H1 (cell line): Measurements from ENCODE around the gene SLC25A22. TPM values are rescaled to one million over a fixed set of nuclear protein-coding genes. Genes with fewer than 3 reads are reported as not detected.

Source experiments
- CTCF ChIA-PET: fragments of 300-600 bp; sonication (Branson Sonifier 250); formaldehyde crosslinking; loops from one replicate; lab custom pipeline; 2021; ENCODE audit not compliant: partially characterized antibody; lab: Charles Lee
- POLR2A ChIA-PET: fragments of 300-600 bp; sonication (Branson Sonifier 250); formaldehyde crosslinking; loops from one replicate; lab custom pipeline; 2021; ENCODE audit warnings: inconsistent platforms; ENCODE audit not compliant: partially characterized antibody; lab: Charles Lee
- DNase-seq, 2 experiments: peaks; one replicate each; pipeline versions ENCODE4 v3.0.0 to v3.0.0-alpha.2; 2010 to 2022; ENCODE audit warnings: low spot score in 2 of 2, low read depth in 1 of 2, mixed read lengths in 1 of 2
- FAIRE-seq: peaks from 2 replicates; lab custom pipeline; 2011; peaks lifted over from hg19 to GRCh38; lab: Jason Lieb, UNC
- H2AFZ ChIP-seq: 2 replicates; pipeline ENCODE4 v1.8.1; 2012; ENCODE audit warnings: low read length, inconsistent platforms
- H2AK5ac ChIP-seq: 2 replicates; pipeline ENCODE4 v1.6.1; 2013; ENCODE audit warnings: low read depth, low read length
- H2BK120ac ChIP-seq: replicated peaks from 2 replicates; pipeline ENCODE3; 2013; ENCODE audit warnings: low read depth, low read length, inconsistent platforms
- H2BK12ac ChIP-seq: 2 replicates; pipeline ENCODE4 v1.6.1; 2013; ENCODE audit warnings: low read depth, low read length
- H2BK15ac ChIP-seq: 2 replicates; pipeline ENCODE4 v1.6.1; 2013; ENCODE audit warnings: low read length
- H2BK20ac ChIP-seq: 2 replicates; pipeline ENCODE4 v1.6.1; 2013; ENCODE audit warnings: low read length
- H2BK5ac ChIP-seq: 2 replicates; pipeline ENCODE4 v1.6.1; 2013; ENCODE audit warnings: low read depth, low read length
- H3K14ac ChIP-seq: 2 replicates; pipeline ENCODE4 v1.6.1; 2013; ENCODE audit warnings: inconsistent platforms; ENCODE audit not compliant: insufficient read length
- H3K18ac ChIP-seq: 2 replicates; pipeline ENCODE4 v1.6.1; 2013; ENCODE audit warnings: low read length; ENCODE audit errors: extremely low read depth
- H3K23ac ChIP-seq: 2 replicates; pipeline ENCODE4 v1.6.1; 2013; ENCODE audit warnings: inconsistent platforms; ENCODE audit not compliant: insufficient read length
- H3K23me2 ChIP-seq: 2 replicates; pipeline ENCODE4 v1.6.1; 2013; ENCODE audit warnings: low read depth, low read length
- H3K27ac ChIP-seq: 2 replicates; pipeline ENCODE4 v1.6.1; 2011; ENCODE audit warnings: low read depth, low read length, inconsistent platforms
- H3K27me3 ChIP-seq, 4 experiments: replicated peaks in 1 of 4; 1 replicate in 1 of 4; 2 replicates in 3 of 4; pipeline versions ENCODE4 v1.6.1 to v1.8.1; 2011 to 2013; ENCODE audit warnings: low read length in 3 of 4, mild to moderate bottlenecking in 3 of 4, inconsistent platforms in 2 of 4, mixed read lengths in 2 of 4, moderate library complexity in 1 of 4; ENCODE audit not compliant: control insufficient read depth in 3 of 4, insufficient read depth in 3 of 4; ENCODE audit errors: extremely low read depth in 1 of 4
- H3K36me3 ChIP-seq, 4 experiments: 2 replicates each; pipeline versions ENCODE4 v1.6.1 to v1.8.1; 2011 to 2013; ENCODE audit warnings: mild to moderate bottlenecking in 4 of 4, low read length in 3 of 4, moderate library complexity in 2 of 4, control low read depth in 1 of 4, inconsistent platforms in 1 of 4; ENCODE audit not compliant: insufficient read depth in 4 of 4, control insufficient read depth in 2 of 4
- H3K4ac ChIP-seq: replicated peaks from 2 replicates; pipeline ENCODE3; 2013; ENCODE audit warnings: low read length, low read depth, mixed read lengths, inconsistent platforms; ENCODE audit not compliant: insufficient read length
- H3K4me1 ChIP-seq, 4 experiments: replicated peaks in 1 of 4; 1 replicate in 1 of 4; 2 replicates in 3 of 4; pipeline versions ENCODE4 v1.6.1 to v1.8.1; 2011 to 2013; ENCODE audit warnings: low read length in 3 of 4, inconsistent platforms in 2 of 4, mixed read lengths in 1 of 4; ENCODE audit not compliant: insufficient read depth in 4 of 4, control insufficient read depth in 3 of 4
- H3K4me2 ChIP-seq, 2 experiments: 2 replicates each; pipeline versions ENCODE4 v1.6.1 to v1.8.1; 2011 to 2013; ENCODE audit warnings: low read depth in 2 of 2, low read length in 2 of 2, control low read depth in 1 of 2, inconsistent platforms in 1 of 2, mild to moderate bottlenecking in 1 of 2; ENCODE audit not compliant: insufficient read depth in 1 of 2
- H3K4me3 ChIP-seq, 4 experiments: fragments of 200-600, 300-600 bp in 1 of 4; sonication (generic), shearing (Covaris generic), sonication (Bioruptor Twin) in 1 of 4; 2 replicates each; pipeline versions ENCODE4 v1.5.1 to v1.8.1; 2011 to 2016; ENCODE audit warnings: low read length in 4 of 4, low read depth in 3 of 4, control low read depth in 2 of 4, inconsistent platforms in 2 of 4, mild to moderate bottlenecking in 2 of 4, mixed read lengths in 1 of 4, moderate library complexity in 1 of 4; ENCODE audit not compliant: insufficient read depth in 2 of 4; ENCODE audit errors: extremely low read depth in 1 of 4
- H3K56ac ChIP-seq: replicated peaks from 2 replicates; pipeline ENCODE3; 2013; ENCODE audit warnings: low read depth, mild to moderate bottlenecking, mixed read lengths, low read length, inconsistent platforms; ENCODE audit not compliant: insufficient read length
- H3K79me1 ChIP-seq: 2 replicates; pipeline ENCODE4 v1.6.1; 2013; ENCODE audit warnings: low read depth, low read length, control low read depth
- H3K79me2 ChIP-seq, 2 experiments: 2 replicates each; pipeline versions ENCODE4 v1.6.1 to v1.8.1; 2012 to 2013; ENCODE audit warnings: low read length in 2 of 2, mild to moderate bottlenecking in 2 of 2, inconsistent platforms in 1 of 2; ENCODE audit not compliant: insufficient read depth in 2 of 2, control insufficient read depth in 1 of 2
- H3K9ac ChIP-seq, 4 experiments: replicated peaks in 1 of 4; 1 replicate in 1 of 4; 2 replicates in 3 of 4; pipeline versions ENCODE4 v1.6.1 to v1.8.1; 2011 to 2013; ENCODE audit warnings: low read depth in 3 of 4, low read length in 3 of 4, control low read depth in 2 of 4, mild to moderate bottlenecking in 2 of 4, moderate library complexity in 2 of 4, inconsistent platforms in 1 of 4; ENCODE audit errors: extremely low read depth in 1 of 4
- H3K9me3 ChIP-seq, 2 experiments: 2 replicates each; pipeline versions ENCODE4 v1.6.1 to v1.8.1; 2012 to 2013; ENCODE audit warnings: mild to moderate bottlenecking in 2 of 2, moderate library complexity in 2 of 2, control low read depth in 1 of 2, inconsistent platforms in 1 of 2, low read depth in 1 of 2, low read length in 1 of 2, mixed read lengths in 1 of 2; ENCODE audit not compliant: insufficient read depth in 2 of 2
- H4K20me1 ChIP-seq, 2 experiments: replicated peaks in 1 of 2; 2 replicates each; pipeline versions ENCODE3 to v1.8.1; 2011 to 2013; ENCODE audit warnings: inconsistent platforms in 2 of 2, low read length in 2 of 2, mild to moderate bottlenecking in 1 of 2; ENCODE audit not compliant: insufficient read depth in 2 of 2, control insufficient read depth in 1 of 2
- H4K5ac ChIP-seq: 2 replicates; pipeline ENCODE4 v1.6.1; 2013; ENCODE audit warnings: low read length, low read depth, mixed read lengths, inconsistent platforms; ENCODE audit not compliant: insufficient read length
- H4K8ac ChIP-seq: 2 replicates; pipeline ENCODE4 v1.8.0; 2013; ENCODE audit warnings: mild to moderate bottlenecking, moderate library complexity, low read length, inconsistent platforms; ENCODE audit not compliant: insufficient read depth; ENCODE audit errors: extremely low read depth
- H4K91ac ChIP-seq: replicated peaks from 2 replicates; pipeline ENCODE3; 2013; ENCODE audit warnings: low read length, mixed read lengths, inconsistent platforms; ENCODE audit not compliant: insufficient read length
- MAFK ChIP-seq: IDR thresholded peaks from 2 replicates; pipeline ENCODE4 v1.6.1; 2012; ENCODE audit warnings: low read depth, mild to moderate bottlenecking, improper control_type of control experiment, low read length
- WGBS, 2 experiments: shearing (Covaris generic) in 1 of 2; methylation state at CpG; one replicate each; pipeline versions ENCODE4 v1.1.6 to v1.1.7; 2013 to 2015; ENCODE audit warnings: low lambda C conversion rate in 2 of 2, mixed read lengths in 2 of 2, inconsistent platforms in 1 of 2, low coverage in 1 of 2, missing lambda C conversion rate in 1 of 2; ENCODE audit not compliant: insufficient replicate concordance in 2 of 2, insufficient coverage in 1 of 2, insufficient read length in 1 of 2; ENCODE audit errors: extremely low coverage in 1 of 2, missing lambda C conversion rate in 1 of 2; 5-methylcytosine and 5-hydroxymethylcytosine counted together
- polyA plus RNA-seq, 7 experiments: library from polyadenylated mRNA; depleted of rRNA in 3 of 7; stranded (reverse) in 5 of 7; unstranded in 2 of 7; fragments of >200 nt in 5 of 7; fragments of 200-250 nt in 2 of 7; gene quantifications; 1 replicate in 5 of 7; 2 replicates in 1 of 7; 4 replicates in 1 of 7; pipeline versions ENCODE4 v1.2.1 to v1.2.3, GENCODE V29; 2011 to 2013; ENCODE audit warnings: missing spikeins in 2 of 7, mixed read lengths in 2 of 7
- total RNA-seq: library from RNA; stranded (reverse); fragmentation: NEBNext Ultra II Directional; extraction: Animal tissue kit (Norgen Biotek cat#: 25700); gene quantifications from 2 replicates; pipeline ENCODE4 v1.2.1, GENCODE V29; 2021

The SLC25A22 gene
- total and polyA plus RNA-seq, 2 of the 8 experiments (the other 6 are each of a cell fraction or from before 2014, with no cell fraction given), result 31.5 to 48.0 TPM

DNA sequence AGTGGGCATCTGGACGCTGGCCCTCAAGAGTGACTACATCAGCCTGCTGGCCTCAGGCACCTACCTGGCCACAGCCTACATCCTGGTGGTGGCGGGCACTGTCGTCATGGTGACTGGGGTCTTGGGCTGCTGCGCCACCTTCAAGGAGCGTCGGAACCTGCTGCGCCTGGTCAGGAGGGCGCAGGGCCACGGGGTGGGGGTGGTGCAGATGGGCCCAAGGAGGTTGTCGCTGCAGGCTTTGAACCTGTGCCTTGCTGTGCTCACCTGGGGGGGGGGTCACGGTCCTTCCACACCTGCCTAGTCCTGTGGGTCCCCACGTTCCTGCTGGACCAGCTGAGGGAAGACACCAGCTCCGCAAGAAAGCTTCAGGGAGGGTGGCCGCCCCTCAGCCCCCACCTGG is 38.2 kb upstream of the SLC25A22 start:
- H2BK20ac ChIP-seq, result no peak overlapping the region
- peaks cover 10 to 30% (median 24%) of the 10 kb centered on the region in 4 experiments; a peak in 7 of 8 replicates for H3K36me3 ChIP-seq
- H3K23ac ChIP-seq, result no peak overlapping the region
- H3K23me2 ChIP-seq, result peaks cover 14% of the 10 kb centered on the region; the same call in 1 of the 2 replicates
- H3K4me3 ChIP-seq, result no peak overlapping the region
- H3K4me1 ChIP-seq, result peaks cover 0 to 32% (median 26%) of the 10 kb centered on the region in 4 experiments; a peak in 6 of 7 replicates
- no peak overlapping the region for H3K9ac ChIP-seq
- TF ChIP-seq MAFK, result no peak
- H2BK120ac ChIP-seq, result no peak overlapping the region
- peaks cover 0 to 7% of the 10 kb centered on the region in 2 experiments; a peak in 2 of 4 replicates for H3K79me2 ChIP-seq
- peaks cover 5 to 42% of the 10 kb centered on the region in 2 experiments for H4K20me1 ChIP-seq
- no peak overlapping the region for H3K56ac ChIP-seq
- H2BK5ac ChIP-seq, result no peak overlapping the region
- no peak overlapping the region for H2BK15ac ChIP-seq
- no peak overlapping the region for H3K14ac ChIP-seq
- ChIA-PET CTCF (interaction anchor here (1.1 to 2.9 kb wide), 3 partner anchors 12 to 62 kb away, joined by 3 to 10 read pairs (median 5); no protein-coding TSS in a partner anchor), POLR2A (interaction anchor here (0.9 to 53.0 kb wide), 4 partner anchors 6 to 59 kb away, joined by 4 to 1917 read pairs (median 1076); partner anchors contain the start of genes CD151, CEND1, CRACR2B and GATD1)
- no peak overlapping the region for H3K18ac ChIP-seq
- H2AK5ac ChIP-seq, result no peak overlapping the region
- 95% methylated on average over 13 of the region's 14 CpGs; no CpG with 5 or more reads in 1 of the 2 experiments for WGBS, 2 experiments
- H3K27me3 ChIP-seq, result peaks cover 3 to 11% (median 11%) of the 10 kb centered on the region in 4 experiments; a peak in 6 of 7 replicates
- H3K9me3 ChIP-seq, result no peaks in the 10 kb centered on the region
- H3K4ac ChIP-seq, result no peak overlapping the region
- H3K79me1 ChIP-seq, result peaks cover 9% of the 10 kb centered on the region; the same call in 1 of the 2 replicates
- H2AFZ ChIP-seq, result no peak overlapping the region
- FAIRE-seq, result no peak
- H3K4me2 ChIP-seq, result no peak overlapping the region
- H4K91ac ChIP-seq, result no peak overlapping the region
- H4K8ac ChIP-seq, result no peak overlapping the region
- no peak overlapping the region for H4K5ac ChIP-seq
- no peak for DNase-seq
- H3K27ac ChIP-seq, result no peak overlapping the region
- H2BK12ac ChIP-seq, result no peak overlapping the region
